B cell (primary cell): Measurements from ENCODE around the gene BIN2.

Experiments used
- EZH2 ChIP-seq: IDR thresholded peaks from 2 replicates; pipeline ENCODE4 v1.6.1; 2012; ENCODE audit warnings: borderline replicate concordance, low read depth, mild to moderate bottlenecking, moderate library complexity, low read length; ENCODE audit not compliant: insufficient read depth, poor library complexity, severe bottlenecking
- TF ChIP-seq, protein P1 (sequence below): fragments of 200-600 bp; IDR thresholded peaks from one replicate; pipeline ENCODE4 v1.8.0; 2022; ENCODE audit warnings: antibody characterized with exemption, mild to moderate bottlenecking

DNA sequence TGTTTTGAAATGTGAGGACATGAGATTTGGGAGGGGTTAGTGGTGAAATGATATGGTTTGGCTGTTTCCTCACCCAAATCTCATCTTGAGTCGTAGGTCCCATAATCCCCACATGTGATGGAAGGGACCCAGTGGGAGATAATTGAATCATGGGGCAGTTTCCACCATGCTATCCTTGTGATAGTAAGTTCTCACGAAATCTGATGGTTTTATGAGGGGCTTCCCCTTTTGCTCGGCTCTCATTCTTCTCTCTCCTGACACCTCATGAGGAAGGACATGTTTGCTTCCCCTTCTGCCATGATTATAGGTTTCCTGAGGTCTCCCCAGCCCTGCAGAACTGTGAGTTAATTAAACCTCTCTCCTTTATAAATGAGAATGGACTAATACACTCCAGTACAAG, 49.2 kb upstream of the BIN2 start:
- TF ChIP-seq, protein P1, sequence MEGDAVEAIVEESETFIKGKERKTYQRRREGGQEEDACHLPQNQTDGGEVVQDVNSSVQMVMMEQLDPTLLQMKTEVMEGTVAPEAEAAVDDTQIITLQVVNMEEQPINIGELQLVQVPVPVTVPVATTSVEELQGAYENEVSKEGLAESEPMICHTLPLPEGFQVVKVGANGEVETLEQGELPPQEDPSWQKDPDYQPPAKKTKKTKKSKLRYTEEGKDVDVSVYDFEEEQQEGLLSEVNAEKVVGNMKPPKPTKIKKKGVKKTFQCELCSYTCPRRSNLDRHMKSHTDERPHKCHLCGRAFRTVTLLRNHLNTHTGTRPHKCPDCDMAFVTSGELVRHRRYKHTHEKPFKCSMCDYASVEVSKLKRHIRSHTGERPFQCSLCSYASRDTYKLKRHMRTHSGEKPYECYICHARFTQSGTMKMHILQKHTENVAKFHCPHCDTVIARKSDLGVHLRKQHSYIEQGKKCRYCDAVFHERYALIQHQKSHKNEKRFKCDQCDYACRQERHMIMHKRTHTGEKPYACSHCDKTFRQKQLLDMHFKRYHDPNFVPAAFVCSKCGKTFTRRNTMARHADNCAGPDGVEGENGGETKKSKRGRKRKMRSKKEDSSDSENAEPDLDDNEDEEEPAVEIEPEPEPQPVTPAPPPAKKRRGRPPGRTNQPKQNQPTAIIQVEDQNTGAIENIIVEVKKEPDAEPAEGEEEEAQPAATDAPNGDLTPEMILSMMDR: no peak
- no peak for TF ChIP-seq EZH2
